Effector memory CD8-positive, alpha-beta T cell (primary cell): ENCODE results near the gene PYROXD2.
"Not testable (repeated sequence)": the region's sequence is repeated elsewhere in the genome, so short reads cannot be mapped to it uniquely, and the experiment has no call there.

ENCODE experiments used
- ATAC-seq: fragments of 150-1000 bp; cut with Tn5 transposase; replicated peaks from 2 replicates; pipeline ENCODE4 v1.10.0; 2021; ENCODE audit warnings: mild to moderate bottlenecking, moderate library complexity
- DNase-seq, 3 experiments: peaks; one replicate each; pipeline ENCODE4 v3.0.0; 2021
- H3K27ac Mint-ChIP-seq, 2 donors: one replicate each; pipeline ENCODE4 v1.8.0; 2022; ENCODE audit warnings: mild to moderate bottlenecking in 2 of 2, mixed read lengths in 2 of 2, moderate library complexity in 2 of 2
- H3K27me3 Mint-ChIP-seq, 2 donors: one replicate each; pipeline ENCODE4 v1.8.0; 2022; ENCODE audit warnings: mixed read lengths in 2 of 2
- H3K36me3 Mint-ChIP-seq: one replicate; pipeline ENCODE4 v1.8.0; 2022; ENCODE audit warnings: mild to moderate bottlenecking, moderate library complexity, mixed read lengths; ENCODE audit not compliant: insufficient read depth
- H3K4me1 Mint-ChIP-seq, 2 donors: one replicate each; pipeline ENCODE4 v1.8.0; 2022; ENCODE audit warnings: low read depth in 2 of 2, mixed read lengths in 2 of 2
- H3K4me3 Mint-ChIP-seq, 2 donors: one replicate each; pipeline ENCODE4 v1.8.0; 2022; ENCODE audit warnings: mild to moderate bottlenecking in 2 of 2, mixed read lengths in 2 of 2, moderate library complexity in 2 of 2
- H3K9me3 Mint-ChIP-seq, 2 donors: one replicate each; pipeline ENCODE4 v1.8.0; 2022; ENCODE audit warnings: mixed read lengths in 2 of 2

PYROXD2 gene

DNA sequence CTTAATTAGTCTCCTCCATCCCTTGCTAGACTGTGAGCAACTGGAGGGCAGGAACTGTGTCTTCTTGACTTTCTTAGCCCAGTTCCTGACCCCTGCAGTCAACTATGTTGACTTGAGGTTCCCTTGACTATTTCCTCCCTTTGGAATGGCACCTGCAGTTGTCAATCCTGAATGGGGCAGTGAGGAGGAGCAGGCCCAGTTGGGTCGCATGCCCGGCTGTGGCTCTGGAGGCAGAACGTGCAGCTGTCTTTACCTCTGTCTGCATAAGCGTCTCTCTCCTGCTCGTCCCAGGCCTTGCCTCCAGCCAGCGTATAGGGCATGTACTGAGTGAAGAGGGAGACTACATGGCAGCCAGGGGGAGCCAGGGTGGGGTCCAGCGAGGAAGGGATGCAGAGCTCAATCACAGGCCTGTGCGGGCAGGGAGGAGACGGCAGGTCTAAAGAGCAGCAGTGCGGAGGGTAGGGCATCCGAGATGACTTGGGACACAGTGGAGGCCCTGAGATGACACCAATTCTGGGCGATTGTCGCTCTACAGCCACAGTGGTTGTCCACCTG, 26.8 kb downstream of the PYROXD2 start:
- H3K27me3 Mint-ChIP-seq, result no peaks in the 10 kb centered on the region
- H3K9me3 Mint-ChIP-seq, result no peaks in the 10 kb centered on the region
- H3K4me1 Mint-ChIP-seq, result peaks cover 20 to 33% of the 10 kb centered on the region in 2 donors
- peaks cover 10% of the 10 kb centered on the region for H3K36me3 Mint-ChIP-seq
- no peak overlapping the region for H3K4me3 Mint-ChIP-seq
- H3K27ac Mint-ChIP-seq, result no peak overlapping the region
- ATAC-seq (no peak), DNase-seq (no peak)

- peaks cover 7% of the 10 kb centered on the region for H3K36me3 Mint-ChIP-seq
- no peak overlapping the region for H3K27ac Mint-ChIP-seq
- H3K4me3 Mint-ChIP-seq, result no peak overlapping the region
- no peaks in the 10 kb centered on the region for H3K27me3 Mint-ChIP-seq
- ATAC-seq (no peak), DNase-seq (no peak)
- peaks cover 4 to 5% of the 10 kb centered on the region in 2 donors for H3K4me1 Mint-ChIP-seq
- H3K9me3 Mint-ChIP-seq, result no peaks in the 10 kb centered on the region
Observed at GRCh38 chr10:98384531-98385133, 30.4 kb downstream of the PYROXD2 start.

DNA sequence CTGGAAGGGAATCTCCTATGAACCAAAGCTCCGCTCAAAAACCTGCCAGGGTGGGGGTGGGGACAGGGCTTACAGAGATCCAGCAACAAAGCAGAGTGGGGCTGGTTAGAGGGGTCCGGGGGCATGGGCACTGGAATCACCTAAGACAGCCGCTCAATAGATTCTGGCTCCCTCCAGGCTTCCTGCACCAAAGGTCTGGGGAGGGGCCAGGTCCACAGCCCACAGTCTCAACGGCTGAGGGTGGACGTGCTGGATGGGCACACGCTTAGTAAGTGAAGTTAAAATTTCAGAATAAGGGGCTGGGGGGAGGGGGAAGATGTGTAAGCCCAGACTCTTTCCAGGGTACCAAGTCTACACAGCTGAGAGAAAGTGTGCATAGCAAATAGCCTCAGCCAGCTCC, 31.1 kb downstream of the PYROXD2 start:
- Mint-ChIP-seq H3K9me3 (no peaks in the 10 kb centered on the region), H3K36me3 (peaks cover 7% of the 10 kb centered on the region), H3K27me3 (no peaks in the 10 kb centered on the region), H3K4me3 (no peak overlapping the region), H3K27ac (no peak overlapping the region), H3K4me1 (peaks cover 1 to 4% of the 10 kb centered on the region in 2 donors)
- no peak for ATAC-seq
- no peak for DNase-seq

- not testable (repeated sequence) for H3K36me3 Mint-ChIP-seq, H3K9me3 Mint-ChIP-seq, H3K4me1 Mint-ChIP-seq, H3K4me3 Mint-ChIP-seq, DNase-seq, H3K27ac Mint-ChIP-seq, H3K27me3 Mint-ChIP-seq, ATAC-seq
Observed at GRCh38 chr10:98383134-98383667, 31.8 kb downstream of the PYROXD2 start.

DNA sequence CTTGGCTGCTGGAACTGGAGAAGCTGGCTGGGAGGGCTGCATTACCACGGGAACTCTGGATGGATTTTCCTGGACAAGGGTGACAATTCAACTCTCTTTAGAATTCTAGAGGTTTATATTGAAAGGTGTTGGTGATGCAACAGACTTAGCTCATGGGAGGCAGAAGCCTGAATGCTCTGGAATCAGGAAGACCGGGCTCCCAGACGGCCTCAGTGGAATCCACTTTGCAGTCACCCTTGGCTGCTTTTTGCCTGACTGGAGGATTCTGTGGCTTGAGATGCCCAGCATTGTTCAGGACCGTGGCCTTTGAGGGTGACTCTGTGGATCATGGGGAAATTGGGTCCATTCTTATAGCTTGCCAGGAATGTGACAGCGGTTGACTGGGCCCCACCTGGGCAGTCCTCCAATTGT, 32.3 kb downstream of the PYROXD2 start:
- Mint-ChIP-seq H3K9me3 (no peaks in the 10 kb centered on the region), H3K4me1 (peaks cover 0 to 5% of the 10 kb centered on the region in 2 donors), H3K4me3 (no peak overlapping the region), H3K27ac (no peak overlapping the region), H3K36me3 (peaks cover 7% of the 10 kb centered on the region), H3K27me3 (no peaks in the 10 kb centered on the region)
- no peak for ATAC-seq
- no peak for DNase-seq

DNA sequence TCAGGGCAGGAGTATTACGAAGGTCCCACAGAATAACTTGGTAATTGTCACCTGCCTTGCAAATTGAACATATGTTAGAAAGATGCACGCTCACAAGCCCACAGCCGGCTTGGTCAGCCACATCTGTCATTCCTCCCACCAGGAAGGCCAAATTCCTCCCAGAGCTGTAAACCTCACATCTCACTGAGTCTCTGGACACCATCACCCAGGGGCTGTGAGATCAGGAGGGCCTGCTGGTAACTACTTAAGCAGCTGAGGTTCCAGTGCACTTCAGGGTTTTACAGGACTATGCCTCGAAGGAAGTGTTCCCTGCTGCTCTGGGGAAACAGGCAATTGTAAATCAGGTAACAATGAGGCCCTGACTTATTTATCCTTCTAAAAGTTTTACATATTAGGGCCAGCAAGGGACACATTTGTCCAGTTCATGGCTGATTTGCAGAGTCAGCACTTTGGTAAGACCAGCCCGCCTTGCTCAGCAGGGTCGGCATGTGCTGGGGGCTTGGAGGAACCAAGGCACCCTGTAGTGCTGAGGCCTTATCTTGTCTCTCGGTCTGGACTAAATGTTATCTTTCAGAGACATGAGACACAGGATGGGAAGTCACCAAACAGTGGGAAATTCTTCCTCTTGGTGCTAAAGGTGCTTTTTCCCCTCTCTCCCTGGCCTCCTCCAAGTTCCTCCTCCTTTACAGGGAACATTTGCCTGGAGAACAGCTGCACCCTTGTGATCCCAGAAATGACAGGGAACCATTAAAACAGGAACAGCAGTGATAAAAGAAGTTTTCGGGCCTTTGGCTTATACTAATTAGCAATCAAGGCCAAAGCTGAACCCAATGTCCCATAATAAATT, 34.3 kb downstream of the PYROXD2 start:
- peaks cover 3% of the 10 kb centered on the region for H3K36me3 Mint-ChIP-seq
- no peak for DNase-seq
- no peak overlapping the region for H3K4me3 Mint-ChIP-seq
- no peak overlapping the region for H3K27ac Mint-ChIP-seq
- H3K27me3 Mint-ChIP-seq, result peaks cover 1 to 3% of the 10 kb centered on the region in 2 donors
- ATAC-seq, result no peak
- peaks cover 0 to 4% of the 10 kb centered on the region in 2 donors for H3K4me1 Mint-ChIP-seq
- H3K9me3 Mint-ChIP-seq, result no peaks in the 10 kb centered on the region

GRCh38 chr10:98378722-98379121, 36.3 kb downstream of the PYROXD2 start:
- no peaks in the 10 kb centered on the region for H3K9me3 Mint-ChIP-seq
- ATAC-seq (no peak), DNase-seq (no peak)
- peaks cover 6 to 23% of the 10 kb centered on the region in 2 donors for H3K27me3 Mint-ChIP-seq
- H3K4me1 Mint-ChIP-seq, result peaks cover 0 to 7% of the 10 kb centered on the region in 2 donors
- no peaks in the 10 kb centered on the region for H3K36me3 Mint-ChIP-seq
- H3K27ac Mint-ChIP-seq, result peak overlapping the region; percentile 1 to 22
- H3K4me3 Mint-ChIP-seq, result no peak overlapping the region

DNA sequence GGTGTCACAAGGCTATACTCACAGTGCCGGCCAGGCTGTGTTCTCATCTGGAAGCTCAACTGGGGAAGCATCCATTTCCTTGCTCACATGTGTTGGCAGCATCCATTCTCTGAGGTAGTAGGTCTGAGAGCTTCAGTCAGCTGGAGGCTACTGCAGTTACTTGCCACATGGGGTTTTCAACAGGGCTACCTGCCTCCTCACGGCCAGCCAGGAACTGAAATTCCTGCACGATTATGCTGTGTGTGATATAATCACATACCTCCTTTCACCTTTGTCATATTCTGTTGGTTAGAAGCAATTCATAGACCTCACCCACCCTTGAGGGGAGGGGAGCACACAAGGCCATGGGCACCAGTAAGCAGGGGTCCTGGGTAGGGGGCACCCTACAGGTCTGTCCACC, 37.4 kb downstream of the PYROXD2 start:
- Mint-ChIP-seq H3K4me3 (no peak overlapping the region), H3K36me3 (no peaks in the 10 kb centered on the region), H3K9me3 (no peaks in the 10 kb centered on the region), H3K4me1 (peaks cover 0 to 7% of the 10 kb centered on the region in 2 donors), H3K27me3 (peaks cover 6 to 27% of the 10 kb centered on the region in 2 donors), H3K27ac (no peak overlapping the region)
- no peak for DNase-seq
- no peak for ATAC-seq

DNA sequence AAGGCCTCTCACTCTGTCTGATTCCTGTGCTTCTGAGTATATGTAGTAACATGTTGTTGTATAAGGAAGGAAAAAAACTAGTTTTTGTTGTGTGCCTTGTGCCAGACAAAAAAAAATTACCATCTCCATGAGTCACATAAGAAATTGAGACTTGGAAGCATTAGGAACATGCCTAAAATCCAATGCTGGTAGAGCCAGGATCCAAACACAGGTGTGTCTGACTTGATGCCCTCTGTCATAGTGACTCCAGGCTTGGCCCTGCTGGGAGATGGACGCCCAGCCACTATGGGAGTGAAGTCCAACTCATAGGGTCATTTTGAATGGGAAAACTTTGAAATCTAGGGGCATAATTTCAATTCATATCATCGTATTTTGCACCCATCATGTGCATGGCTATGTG, 38.0 kb downstream of the PYROXD2 start:
- Mint-ChIP-seq H3K4me3 (no peak overlapping the region), H3K4me1 (peaks cover 0 to 7% of the 10 kb centered on the region in 2 donors), H3K9me3 (no peaks in the 10 kb centered on the region), H3K36me3 (no peaks in the 10 kb centered on the region), H3K27me3 (peaks cover 8 to 30% of the 10 kb centered on the region in 2 donors), H3K27ac (no peak overlapping the region)
- no peak for DNase-seq
- no peak for ATAC-seq

DNA sequence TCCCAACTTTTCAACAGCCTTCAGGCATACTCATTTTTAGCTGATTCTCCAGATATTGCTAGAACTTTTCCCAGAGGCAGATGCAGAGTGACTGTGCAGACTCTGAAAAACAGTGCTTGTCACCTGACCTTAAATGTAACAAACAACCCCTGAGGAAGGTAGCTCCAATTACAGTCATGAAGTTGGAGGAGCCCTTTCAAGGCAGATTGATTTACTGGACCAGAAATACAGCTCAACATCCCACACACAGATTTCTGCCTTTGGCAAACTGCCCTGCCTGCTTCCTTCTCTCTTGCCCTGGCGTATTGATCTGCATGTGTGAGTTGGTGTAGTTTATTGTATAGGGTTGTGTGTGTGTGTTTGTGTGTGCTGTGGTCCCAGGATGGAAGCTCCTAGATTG, 38.5 kb downstream of the PYROXD2 start:
- ATAC-seq (no peak), DNase-seq (no peak)
- no peaks in the 10 kb centered on the region for H3K36me3 Mint-ChIP-seq
- no peak overlapping the region for H3K4me3 Mint-ChIP-seq
- no peaks in the 10 kb centered on the region for H3K9me3 Mint-ChIP-seq
- H3K27me3 Mint-ChIP-seq, result peaks cover 13 to 35% of the 10 kb centered on the region in 2 donors
- no peak overlapping the region for H3K27ac Mint-ChIP-seq
- H3K4me1 Mint-ChIP-seq, result peaks cover 0 to 9% of the 10 kb centered on the region in 2 donors

GRCh38 chr10:98374217-98374985, 40.6 kb downstream of the PYROXD2 start:
- Mint-ChIP-seq H3K27ac (peak overlapping the region; percentile 9 to 25), H3K4me3 (no peak overlapping the region), H3K36me3 (no peaks in the 10 kb centered on the region), H3K27me3 (peaks cover 21 to 43% of the 10 kb centered on the region in 2 donors), H3K9me3 (no peaks in the 10 kb centered on the region), H3K4me1 (peaks cover 0 to 9% of the 10 kb centered on the region in 2 donors)
- DNase-seq (no peak), ATAC-seq (no peak)

DNA sequence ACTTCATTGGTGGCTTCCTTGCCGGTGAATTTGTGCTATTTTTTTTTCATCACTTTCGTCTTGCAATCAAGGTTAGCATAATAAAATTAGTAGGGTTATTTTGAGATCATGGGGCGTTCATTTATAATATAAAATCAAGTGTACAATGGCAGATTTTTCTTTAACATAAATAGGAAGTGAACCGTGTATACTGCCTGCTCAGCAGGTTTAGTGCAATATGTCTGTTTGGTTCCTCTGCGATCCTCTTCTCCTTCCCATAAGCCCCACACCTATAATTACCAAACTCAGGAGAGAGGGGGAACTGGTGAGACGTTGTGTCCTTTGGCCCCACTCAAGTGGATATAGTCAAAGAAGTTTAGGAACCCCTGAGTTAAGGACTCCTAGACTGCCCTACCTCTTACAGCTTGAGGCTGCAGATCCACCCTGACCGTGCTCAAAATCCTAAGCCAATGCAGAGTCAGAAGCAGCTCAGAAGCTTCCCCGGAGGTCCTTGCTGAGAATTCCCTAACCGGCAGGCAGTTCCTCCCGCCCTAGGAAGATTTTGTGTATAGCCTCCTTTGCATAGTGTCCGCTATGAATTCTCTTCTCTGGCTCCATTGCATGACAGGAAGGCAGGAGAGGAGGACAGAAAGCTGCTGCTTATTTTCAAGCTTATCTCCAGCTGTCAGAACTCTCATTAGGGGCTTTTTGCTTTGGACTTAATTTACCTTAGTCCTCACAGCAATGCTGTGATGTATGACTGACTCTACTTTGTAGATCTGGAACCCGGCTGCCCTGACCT, 41.5 kb downstream of the PYROXD2 start:
- H3K27ac Mint-ChIP-seq, result peak overlapping the region in 1 of 2 donors; percentile 9
- peaks cover 22 to 49% of the 10 kb centered on the region in 2 donors for H3K27me3 Mint-ChIP-seq
- DNase-seq, result no peak
- no peaks in the 10 kb centered on the region for H3K36me3 Mint-ChIP-seq
- peaks cover 0 to 5% of the 10 kb centered on the region in 2 donors for H3K4me1 Mint-ChIP-seq
- no peak for ATAC-seq
- H3K9me3 Mint-ChIP-seq, result no peaks in the 10 kb centered on the region
- H3K4me3 Mint-ChIP-seq, result no peak overlapping the region
